Spinal cord (tissue), 10 donors: ENCODE data around the gene BUB3. TPM values are rescaled to one million over a fixed set of nuclear protein-coding genes. Genes with fewer than 3 reads are reported as not detected.
A peak's percentile ranks its signal among the peaks of the same experiment; 100 is the strongest.

ENCODE experiments used
- DNase-seq, 6 donors: peaks; one replicate each; pipeline versions ENCODE4 v3.0.0 to v3.0.0-alpha.2; 2013 to 2015; ENCODE audit warnings: low spot score in 6 of 6, low read depth in 4 of 6
- H3K27ac ChIP-seq: one replicate; pipeline ENCODE4 v1.5.1; 2013; ENCODE audit warnings: low read depth, low read length, control low read depth
- H3K27me3 ChIP-seq: one replicate; pipeline ENCODE4 v1.6.1; 2013; ENCODE audit warnings: low read length; ENCODE audit not compliant: control insufficient read depth, insufficient read depth
- H3K36me3 ChIP-seq: one replicate; pipeline ENCODE4 v1.6.1; 2013; ENCODE audit warnings: low read length; ENCODE audit not compliant: control insufficient read depth, insufficient read depth
- H3K4me1 ChIP-seq: one replicate; pipeline ENCODE4 v1.6.1; 2013; ENCODE audit warnings: low read length; ENCODE audit not compliant: control insufficient read depth, insufficient read depth
- H3K4me3 ChIP-seq: one replicate; pipeline ENCODE4 v1.5.1; 2013; ENCODE audit warnings: low read depth, low read length, control low read depth
- H3K9me3 ChIP-seq: one replicate; pipeline ENCODE4 v1.6.1; 2013; ENCODE audit warnings: low read length; ENCODE audit not compliant: control insufficient read depth, insufficient read depth
- WGBS: methylation state at CpG from one replicate; pipeline ENCODE4 v1.1.5; 2013; ENCODE audit warnings: missing lambda C conversion rate; ENCODE audit not compliant: insufficient coverage; 5-methylcytosine and 5-hydroxymethylcytosine counted together
- polyA plus RNA-seq, 2 donors: library from polyadenylated mRNA; unstranded; fragments of 120-200 nt; gene quantifications; one replicate each; pipeline ENCODE4 v1.2.1, GENCODE V29; 2013; ENCODE audit not compliant: insufficient read length in 2 of 2
- total RNA-seq, 2 donors: library from RNA; depleted of rRNA in 1 of 2; stranded (reverse); fragments of 120-200 nt in 1 of 2; fragments of >200 nt in 1 of 2; gene quantifications; one replicate each; pipeline versions ENCODE4 v1.2.3 to v1.2.4, GENCODE V29; 2013 to 2014
- donor health status: healthy.

BUB3 gene
- total and polyA plus RNA-seq, 4 donors, result 79.5 to 125 (median 97.9) TPM

- peaks cover 97% of the 10 kb centered on the region for H3K27me3 ChIP-seq
- no peak overlapping the region for H3K4me3 ChIP-seq
- 2% methylated on average over 42 of the region's 42 CpGs for WGBS
- no peak overlapping the region for H3K27ac ChIP-seq
- no peaks in the 10 kb centered on the region for H3K36me3 ChIP-seq
- no peaks in the 10 kb centered on the region for H3K9me3 ChIP-seq
- peaks cover 52% of the 10 kb centered on the region for H3K4me1 ChIP-seq
- peak in 2 of 6 donors; percentile 23 to 24 for DNase-seq
Measured at GRCh38 chr10:123134343-123134914, 19.8 kb upstream of the BUB3 start.

DNA sequence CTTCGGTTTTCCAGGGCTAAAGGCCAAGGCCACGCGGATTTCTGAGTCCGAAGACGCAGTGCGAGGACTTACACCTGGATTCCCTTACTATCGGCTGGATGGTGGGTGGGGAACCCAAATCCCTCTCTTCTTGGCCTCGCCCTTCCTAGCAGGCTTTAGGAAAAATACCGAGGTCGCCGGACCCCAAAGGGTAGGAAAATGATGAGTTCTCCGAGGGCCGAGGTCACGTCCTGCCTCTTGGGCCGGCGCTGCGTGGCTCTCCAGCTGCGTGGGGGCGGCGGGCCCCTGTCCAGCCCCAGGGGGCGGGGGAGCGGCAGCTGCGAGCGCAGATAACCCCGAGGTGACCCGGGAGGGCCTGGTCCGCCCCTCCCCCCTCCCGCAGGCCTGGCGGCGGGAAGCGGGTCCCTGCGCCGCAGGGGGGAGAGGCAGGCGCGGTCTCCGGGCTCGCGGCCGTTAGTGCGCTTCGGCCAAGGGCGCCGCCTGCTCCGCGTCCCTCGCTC is 19.2 kb upstream of the BUB3 start:
- DNase-seq, result peak in 1 of 6 donors; percentile 12
- Histone ChIP-seq H3K36me3 (no peaks in the 10 kb centered on the region), H3K4me1 (peaks cover 58% of the 10 kb centered on the region), H3K9me3 (no peaks in the 10 kb centered on the region), H3K27ac (no peak overlapping the region), H3K27me3 (peaks cover 97% of the 10 kb centered on the region), H3K4me3 (no peak overlapping the region)
- WGBS, result 1% methylated on average over 45 of the region's 46 CpGs

DNA sequence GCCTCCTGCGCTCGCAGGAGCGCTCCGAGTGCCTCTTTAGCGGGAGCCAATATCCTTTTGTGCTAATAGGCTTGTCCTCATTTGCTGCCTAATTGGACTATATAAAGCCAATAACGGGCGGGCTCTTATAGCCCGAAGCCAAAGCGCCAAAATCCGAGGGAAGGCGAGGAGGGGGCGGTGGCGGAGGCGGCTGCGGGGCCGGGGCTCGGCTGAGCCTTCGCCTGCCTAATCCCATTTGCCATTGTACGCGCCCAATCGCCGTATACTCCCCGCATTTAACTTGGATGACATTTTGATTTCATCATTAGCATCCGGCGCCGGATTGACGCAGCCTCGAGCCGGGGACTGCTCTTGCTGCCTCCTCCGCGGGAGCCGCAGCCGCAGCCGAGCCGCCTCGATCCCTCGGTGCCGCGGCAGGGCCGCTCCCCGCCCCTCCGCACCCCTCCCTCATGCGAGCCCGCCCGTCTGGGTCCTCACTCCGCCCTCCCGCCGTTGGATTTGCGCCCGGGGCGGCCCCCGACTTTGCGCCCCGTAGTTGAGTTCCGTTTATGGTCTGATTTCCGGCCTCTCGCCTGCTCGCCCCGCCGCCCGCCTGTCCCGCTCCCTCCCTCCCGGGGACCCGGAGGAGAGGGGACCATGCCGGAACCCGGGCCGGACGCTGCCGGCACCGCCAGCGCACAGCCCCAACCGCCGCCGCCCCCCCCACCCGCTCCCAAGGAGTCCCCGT is 18.6 kb upstream of the BUB3 start, which contains the start of gene HMX3:
Gene HMX3 (plus strand): TSS at position 556 of the 727 bp plus-strand sequence. CDS start 81 bp downstream, at position 637.
- Histone ChIP-seq H3K27me3 (peaks cover 100% of the 10 kb centered on the region), H3K4me3 (peak within 1 kb of the TSS; percentile 4), H3K9me3 (no peaks in the 10 kb centered on the region), H3K27ac (no peak within 1 kb of the TSS), H3K36me3 (no peaks in the 10 kb centered on the region), H3K4me1 (peaks cover 63% of the 10 kb centered on the region)
- peak in 2 of 6 donors; percentile 57 to 63 for DNase-seq
- under 1% methylated on average over 75 of the region's 76 CpGs for WGBS

GRCh38 chr10:123136221-123136805 is 17.9 kb upstream of the BUB3 start:
- DNase-seq, result peak in 2 of 6 donors; percentile 18 to 35
- Histone ChIP-seq H3K4me1 (peaks cover 63% of the 10 kb centered on the region), H3K27ac (no peak overlapping the region), H3K36me3 (no peaks in the 10 kb centered on the region), H3K27me3 (peaks cover 100% of the 10 kb centered on the region), H3K9me3 (no peaks in the 10 kb centered on the region), H3K4me3 (no peak overlapping the region)
- WGBS, result under 1% methylated on average over 59 of the region's 59 CpGs

DNA sequence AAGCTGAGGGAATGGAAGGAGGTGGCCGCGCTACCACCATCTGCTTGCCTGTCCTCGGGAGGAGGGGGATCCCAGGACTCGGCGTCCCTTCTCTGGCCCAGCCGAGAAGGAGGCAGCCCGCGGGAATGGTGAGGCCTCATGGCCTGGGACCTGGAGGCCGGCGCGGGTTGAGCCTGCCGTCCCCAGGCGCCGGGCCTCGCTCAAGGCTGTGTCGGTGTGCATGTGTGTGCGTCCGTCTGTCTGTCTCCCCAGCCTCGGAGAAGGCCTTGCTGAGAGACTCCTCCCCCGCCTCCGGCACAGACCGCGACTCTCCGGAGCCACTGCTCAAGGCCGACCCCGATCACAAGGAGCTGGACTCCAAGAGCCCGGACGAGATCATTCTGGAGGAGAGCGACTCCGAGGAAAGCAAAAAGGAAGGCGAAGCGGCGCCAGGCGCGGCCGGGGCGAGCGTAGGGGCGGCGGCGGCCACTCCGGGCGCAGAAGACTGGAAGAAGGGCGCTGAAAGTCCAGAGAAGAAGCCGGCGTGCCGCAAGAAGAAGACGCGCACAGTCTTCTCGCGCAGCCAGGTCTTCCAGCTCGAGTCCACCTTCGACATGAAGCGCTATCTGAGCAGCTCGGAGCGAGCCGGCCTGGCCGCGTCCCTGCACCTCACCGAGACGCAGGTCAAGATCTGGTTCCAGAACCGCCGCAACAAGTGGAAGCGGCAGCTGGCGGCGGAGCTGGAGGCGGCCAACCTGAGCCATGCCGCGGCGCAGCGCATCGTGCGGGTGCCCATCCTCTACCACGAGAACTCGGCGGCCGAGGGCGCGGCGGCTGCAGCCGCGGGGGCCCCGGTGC is 17.2 kb upstream of the BUB3 start:
- 1% methylated on average over 83 of the region's 83 CpGs for WGBS
- Histone ChIP-seq H3K9me3 (no peaks in the 10 kb centered on the region), H3K27ac (no peak overlapping the region), H3K27me3 (peaks cover 100% of the 10 kb centered on the region), H3K4me1 (peaks cover 63% of the 10 kb centered on the region), H3K36me3 (no peaks in the 10 kb centered on the region), H3K4me3 (no peak overlapping the region)
- peak in 2 of 6 donors; percentile 40 to 53 for DNase-seq

- no peak for DNase-seq
- H3K27me3 ChIP-seq, result peaks cover 100% of the 10 kb centered on the region
- no peak overlapping the region for H3K27ac ChIP-seq
- H3K4me3 ChIP-seq, result no peak overlapping the region
- H3K9me3 ChIP-seq, result no peaks in the 10 kb centered on the region
- H3K4me1 ChIP-seq, result peaks cover 61% of the 10 kb centered on the region
- 4% methylated on average over 3 of the region's 7 CpGs for WGBS
- H3K36me3 ChIP-seq, result no peaks in the 10 kb centered on the region
Measured at GRCh38 chr10:123139165-123139520, 15.1 kb upstream of the BUB3 start.

- H3K9me3 ChIP-seq, result no peaks in the 10 kb centered on the region
- peaks cover 100% of the 10 kb centered on the region for H3K27me3 ChIP-seq
- DNase-seq, result peak in 2 of 6 donors; percentile 50 to 51
- H3K4me1 ChIP-seq, result peaks cover 57% of the 10 kb centered on the region
- H3K4me3 ChIP-seq, result no peak overlapping the region
- no peaks in the 10 kb centered on the region for H3K36me3 ChIP-seq
- WGBS, result under 1% methylated on average over 31 of the region's 32 CpGs
- H3K27ac ChIP-seq, result no peak overlapping the region
Measured at GRCh38 chr10:123139521-123140163, 14.6 kb upstream of the BUB3 start.

DNA sequence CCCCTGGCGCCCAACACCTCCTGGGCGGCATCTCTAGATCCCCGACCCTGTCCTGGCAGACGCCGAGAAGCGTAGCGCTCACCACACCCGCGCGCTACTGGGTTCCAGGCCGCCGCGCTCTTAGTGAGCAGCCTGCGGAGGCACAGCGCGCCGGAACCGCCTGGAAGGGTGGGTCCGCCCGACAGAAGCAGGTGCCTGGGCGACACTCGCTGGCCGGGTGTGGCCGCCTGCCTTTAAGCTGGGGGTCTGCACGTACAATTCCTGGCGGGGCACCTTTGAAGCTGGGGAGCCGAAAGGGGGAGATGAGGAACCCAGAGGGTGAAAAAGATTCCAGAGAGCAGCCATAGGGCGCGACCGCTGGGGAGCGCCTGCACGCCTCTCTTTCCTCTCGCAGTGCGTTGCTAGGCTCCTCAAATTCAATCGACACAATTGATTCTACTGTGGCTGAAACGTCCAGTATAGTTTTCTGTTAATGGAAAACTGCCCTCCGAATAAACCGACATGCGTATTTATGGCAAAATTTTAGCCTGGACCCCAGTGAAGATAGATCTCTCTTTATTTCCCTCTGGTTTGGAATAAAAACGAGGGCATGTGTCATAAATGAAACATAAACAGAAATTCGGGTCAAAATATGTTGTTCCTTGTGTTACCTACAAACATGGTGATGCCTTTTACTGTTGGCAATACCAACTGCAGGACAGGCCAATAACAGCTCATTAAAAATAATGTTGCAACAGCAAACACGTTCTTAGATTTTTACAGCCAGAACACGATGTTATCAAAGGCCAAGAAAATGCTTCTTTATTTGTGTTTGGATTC is 13.8 kb upstream of the BUB3 start:
- DNase-seq, result peak in 2 of 6 donors; percentile 37 to 56
- WGBS, result 1% methylated on average over 34 of the region's 43 CpGs
- peaks cover 100% of the 10 kb centered on the region for H3K27me3 ChIP-seq

More for the DNA sequence above, 13.8 kb upstream of the BUB3 start:
- peaks cover 56% of the 10 kb centered on the region for H3K4me1 ChIP-seq
- H3K27ac ChIP-seq, result no peak overlapping the region
- H3K4me3 ChIP-seq, result no peak overlapping the region
- H3K36me3 ChIP-seq, result no peaks in the 10 kb centered on the region
- no peaks in the 10 kb centered on the region for H3K9me3 ChIP-seq
